Stomach (tissue), 19 donors: ENCODE results near the gene GTF3C2. TPM values are rescaled to one million over a fixed set of nuclear protein-coding genes. Genes with fewer than 3 reads are reported as not detected.

ENCODE experiments used
- DNase-seq, 2 donors: peaks; one replicate each; pipeline versions ENCODE4 v3.0.0 to v3.0.0-alpha.2; 2013 to 2019
- H3K27ac ChIP-seq, 5 donors: fragments of 200-600 bp in 4 of 5; sonication (generic) in 4 of 5; one replicate each; pipeline ENCODE4 v1.5.1; 2013 to 2019; ENCODE audit warnings: mild to moderate bottlenecking in 1 of 5, moderate library complexity in 1 of 5
- H3K27me3 ChIP-seq, 3 donors: fragments of 200-600 bp; sonication (generic); one replicate each; pipeline ENCODE4 v1.5.1; 2017 to 2019; ENCODE audit warnings: mixed run types in 1 of 3
- H3K36me3 ChIP-seq, 4 donors: fragments of 200-600 bp; sonication (generic); 1 replicate in 3 of 4; 2 replicates in 1 of 4; pipeline ENCODE4 v1.5.1; 2016 to 2019
- H3K4me1 ChIP-seq, 4 donors: fragments of 200-600 bp; sonication (generic); one replicate each; pipeline ENCODE4 v1.5.1; 2016 to 2019
- H3K4me3 ChIP-seq, 4 donors: fragments of 200-600 bp; sonication (generic) in 3 of 4; one replicate each; pipeline ENCODE4 v1.5.1; 2016 to 2019; ENCODE audit warnings: mild to moderate bottlenecking in 1 of 4
- H3K9me3 ChIP-seq, 4 donors: fragments of 200-600 bp; sonication (generic); one replicate each; pipeline ENCODE4 v1.5.1; 2016 to 2019
- CTCF ChIP-seq, 7 experiments: fragments of 450-650 bp in 4 of 7; fragments of 200-600 bp in 3 of 7; sonication (generic) in 3 of 7; IDR thresholded peaks; one replicate each; pipeline ENCODE4 v1.5.1; 2016 to 2019; ENCODE audit warnings: antibody characterized with exemption in 7 of 7, control low read depth in 2 of 7, mild to moderate bottlenecking in 1 of 7
- EP300 ChIP-seq: sonication (generic); formaldehyde crosslinking; IDR thresholded peaks from one replicate; pipeline ENCODE4 v1.6.1; 2017; ENCODE audit warnings: antibody characterized with exemption
- POLR2A ChIP-seq, 4 donors: fragments of 450-650 bp; IDR thresholded peaks; one replicate each; pipeline ENCODE4 v1.6.1; 2016; ENCODE audit warnings: antibody characterized with exemption in 4 of 4, control low read depth in 2 of 4, mild to moderate bottlenecking in 1 of 4, moderate library complexity in 1 of 4
- POLR2AphosphoS5 ChIP-seq, 3 donors: sonication (generic); formaldehyde crosslinking; IDR thresholded peaks; one replicate each; pipeline ENCODE4 v1.6.1; 2016; ENCODE audit warnings: antibody characterized with exemption in 3 of 3
- WGBS, 5 donors: extraction: QIAGEN DNeasy Blood & Tissue Kit in 3 of 5; methylation state at CpG; one replicate each; pipeline versions ENCODE4 v1.1.5 to v1.1.7; 2013 to 2018; 5-methylcytosine and 5-hydroxymethylcytosine counted together
- intact Hi-C: fragments of 100-400 bp; cut with DNase I; formaldehyde crosslinking; loops from one replicate; pipeline ENCODE4 v1.15.1; 2023; ENCODE audit warnings: low total_unique reads
- long read RNA-seq, 10 donors: transcript quantifications; one replicate each; lab custom pipeline, GENCODE V29; 2026
- polyA plus RNA-seq, 3 donors: library from polyadenylated mRNA; stranded (reverse); fragments of 200-250 nt; gene quantifications; one replicate each; pipeline ENCODE4 v1.2.3, GENCODE V29; 2013
- total RNA-seq, 5 donors: library from RNA; depleted of rRNA; stranded (reverse); fragments of >200 nt; gene quantifications; one replicate each; pipeline versions ENCODE4 v1.1.0 to v1.2.3, GENCODE V29; 2014 to 2016
- donor health status: healthy with polysubstance abuse.
- donor health status: Bipolar disorder and iron deficiency.
- donor health status: healthy.

GTF3C2 gene
- total RNA-seq: 100 to 1,000 TPM in 1 of 5 donors, 10 to 100 TPM in 4; 25.7 to 125 (median 62.6) TPM
- polyA plus RNA-seq: 10 to 100 TPM; 18.8 to 37.1 (median 28.3) TPM
- long read RNA-seq, donor 1: 0 reads
- long read RNA-seq, donor 2, partial matches to known transcripts: 5 of 6 reads
- long read RNA-seq, donor 2, other reads (novel, unspliced or antisense): 0 of 6 reads
- long read RNA-seq, donor 3, partial matches to known transcripts: 0 of 3 reads
- long read RNA-seq, donor 3, other reads (novel, unspliced or antisense): 0 of 3 reads
- long read RNA-seq, donor 4: 0 reads
- long read RNA-seq, donor 5, partial matches to known transcripts: 0 of 2 reads
- long read RNA-seq, donor 5, other reads (novel, unspliced or antisense): 0 of 2 reads
- long read RNA-seq, donor 6: 0 reads
- long read RNA-seq, donor 7: 0 reads
- long read RNA-seq, donor 8, partial matches to known transcripts: 5 of 6 reads
- long read RNA-seq, donor 8, other reads (novel, unspliced or antisense): 0 of 6 reads
- long read RNA-seq, donor 9, partial matches to known transcripts: 11 of 11 reads
- long read RNA-seq, donor 9, other reads (novel, unspliced or antisense): 0 of 11 reads
- long read RNA-seq, donor 10, partial matches to known transcripts: 0 of 2 reads
- long read RNA-seq, donor 10, other reads (novel, unspliced or antisense): 0 of 2 reads

GRCh38 chr2:27356382-27357181 lies at the start of gene GTF3C2:
Gene GTF3C2 (minus strand): TSS chr2:27356764. CDS start chr2:27343554, 13,210 bp downstream.
- H3K9me3 ChIP-seq: no peaks in the 10 kb centered on the region
- no peaks in the 10 kb centered on the region for H3K36me3 ChIP-seq
- H3K27ac ChIP-seq: peak within 1 kb of the TSS; percentile 90 to 97 (median 94)
- peaks cover 24 to 59% (median 50%) of the 10 kb centered on the region in 4 donors for H3K4me1 ChIP-seq
- TF ChIP-seq EP300 (no peak), POLR2AphosphoS5 (IDR thresholded peaks at IDR 0.05) (peak; percentile 26 to 89 (median 77)), CTCF (IDR thresholded peaks at IDR 0.05) (peak in 3 of 7 experiments; percentile 8 to 22 (median 15)), POLR2A (IDR thresholded peaks at IDR 0.05) (peak in 1 of 4 donors; percentile 62)
- no peaks in the 10 kb centered on the region for H3K27me3 ChIP-seq
- intact Hi-C loops: no loop called here
- peak within 1 kb of the TSS; percentile 92 to 99 (median 96) for H3K4me3 ChIP-seq
- peak; percentile 95 to 99 for DNase-seq
- WGBS, 5 donors: 0% methylated on average over 53 to 67 of the region's 67 CpGs

- WGBS, 5 donors: 98 to 100% (median 100%) methylated on average over 2 of the region's 2 CpGs
- TF ChIP-seq POLR2A (IDR thresholded peaks at IDR 0.05) (no peak), EP300 (no peak), POLR2AphosphoS5 (IDR thresholded peaks at IDR 0.05) (no peak), CTCF (IDR thresholded peaks at IDR 0.05) (no peak)
- H3K4me3 ChIP-seq: no peak overlapping the region
- H3K9me3 ChIP-seq: no peaks in the 10 kb centered on the region
- no peak overlapping the region for H3K27ac ChIP-seq
- H3K36me3 ChIP-seq: peaks cover 5 to 17% (median 12%) of the 10 kb centered on the region in 4 donors
- intact Hi-C loops: no loop called here
- DNase-seq: no peak
- H3K4me1 ChIP-seq: peaks cover 0 to 13% (median 2%) of the 10 kb centered on the region in 4 donors
- H3K27me3 ChIP-seq: no peaks in the 10 kb centered on the region
Observed at GRCh38 chr2:27400348-27401135, 44.0 kb upstream of the GTF3C2 start.

GRCh38 chr2:27398962-27399361 lies 42.4 kb upstream of the GTF3C2 start:
- no peak overlapping the region for H3K27ac ChIP-seq
- peaks cover 0 to 11% (median 0%) of the 10 kb centered on the region in 4 donors for H3K4me1 ChIP-seq
- TF ChIP-seq POLR2A (IDR thresholded peaks at IDR 0.05) (no peak), EP300 (no peak), CTCF (IDR thresholded peaks at IDR 0.05) (no peak)
- H3K27me3 ChIP-seq: no peaks in the 10 kb centered on the region
- DNase-seq: no peak
- peaks cover 0 to 5% (median 2%) of the 10 kb centered on the region in 4 donors for H3K36me3 ChIP-seq
- no peaks in the 10 kb centered on the region for H3K9me3 ChIP-seq
- 91 to 96% (median 92%) methylated on average over 5 of the region's 5 CpGs for WGBS, 5 donors
- H3K4me3 ChIP-seq: no peak overlapping the region
- intact Hi-C loops: no loop called here
